PC-3 (cell line): ENCODE data around the gene LTB. TPM values are rescaled to one million over a fixed set of nuclear protein-coding genes. Genes with fewer than 3 reads are reported as not detected.

Experiments used
- ATAC-seq: fragments of 200-7000 bp; cut with Tn5 transposase; 2 replicates; pipeline ENCODE4 v1.9.1; 2020; ENCODE audit warnings: mild to moderate bottlenecking, moderate library complexity
- BruUV-seq: library from RNA; stranded (reverse); fragments of 400-500 nt; replicated peaks from 2 replicates; lab custom pipeline; 2021; lab: Mats Ljungman, UMichigan
- CTCF ChIA-PET: fragments of 300-600 bp; sonication (Branson Sonifier 250); formaldehyde crosslinking; loops from one replicate; lab custom pipeline; 2022; ENCODE audit warnings: antibody characterized with exemption; lab: Charles Lee
- POLR2A ChIA-PET: fragments of 300-600 bp; sonication (Branson Sonifier 250); formaldehyde crosslinking; loops from one replicate; lab custom pipeline; 2022; ENCODE audit warnings: antibody characterized with exemption; ENCODE audit not compliant: unreplicated experiment; lab: Charles Lee
- DNase-seq: peaks from one replicate; pipeline ENCODE4 v3.0.0-alpha.2; 2015
- H2AFZ ChIP-seq: fragments of 300-600 bp; sonication (generic); 2 replicates; pipeline ENCODE4 v1.6.0; 2016; ENCODE audit warnings: antibody characterized with exemption, low read length
- H3F3A ChIP-seq: fragments of 300-600 bp; sonication (generic); one replicate; pipeline ENCODE4 v1.6.0; 2017; ENCODE audit warnings: antibody characterized with exemption, low read length, control low read depth, mild to moderate bottlenecking; ENCODE audit not compliant: unreplicated experiment
- H3K27ac ChIP-seq: fragments of 300-600 bp; sonication (generic); 2 replicates; pipeline ENCODE4 v1.5.1; 2016; ENCODE audit warnings: mild to moderate bottlenecking, low read length
- H3K27me3 ChIP-seq: fragments of 300-600 bp; sonication (generic); 2 replicates; pipeline ENCODE4 v1.6.1; 2016; ENCODE audit warnings: low read length, mixed read lengths
- H3K36me3 ChIP-seq: fragments of 300-600 bp; sonication (generic); 2 replicates; pipeline ENCODE4 v1.6.1; 2016; ENCODE audit warnings: low read depth, mixed run types, low read length, mixed read lengths
- H3K4me1 ChIP-seq: fragments of 300-600 bp; sonication (generic); 2 replicates; pipeline ENCODE4 v1.5.1; 2016; ENCODE audit warnings: low read length; ENCODE audit not compliant: insufficient read depth
- H3K4me2 ChIP-seq: fragments of 300-600 bp; sonication (generic); 2 replicates; pipeline ENCODE4 v1.6.0; 2016; ENCODE audit warnings: low read length
- H3K4me3 ChIP-seq: fragments of 300-600 bp; sonication (generic); 2 replicates; pipeline ENCODE4 v1.5.1; 2016; ENCODE audit warnings: mild to moderate bottlenecking, low read length, mixed read lengths
- H3K79me2 ChIP-seq: fragments of 300-600 bp; sonication (generic); 2 replicates; pipeline ENCODE4 v1.6.1; 2017; ENCODE audit warnings: low read length, mixed read lengths
- H3K9ac ChIP-seq: fragments of 300-600 bp; sonication (generic); 2 replicates; pipeline ENCODE4 v1.6.0; 2016; ENCODE audit warnings: mild to moderate bottlenecking, low read length
- H3K9me2 ChIP-seq: fragments of 300-600 bp; sonication (generic); replicated peaks from 2 replicates; pipeline ENCODE4 v1.6.1; 2016; ENCODE audit warnings: mixed run types, low read length, mixed read lengths
- H3K9me3 ChIP-seq: fragments of 300-600 bp; sonication (generic); 2 replicates; pipeline ENCODE4 v1.6.1; 2016; ENCODE audit warnings: low read length, mixed read lengths
- H4K20me1 ChIP-seq: fragments of 300-600 bp; sonication (generic); 2 replicates; pipeline ENCODE4 v1.6.1; 2016; ENCODE audit warnings: low read length, mixed read lengths
- EZH2 ChIP-seq: fragments of 300-600 bp; sonication (generic); IDR thresholded peaks from one replicate; pipeline ENCODE4 v1.6.1; 2017; ENCODE audit warnings: antibody characterized with exemption, mild to moderate bottlenecking, low read length; ENCODE audit not compliant: unreplicated experiment
- EZH2phosphoT487 ChIP-seq: fragments of 300-600 bp; sonication (generic); IDR thresholded peaks from 2 replicates; pipeline ENCODE4 v1.6.1; 2018; ENCODE audit warnings: mild to moderate bottlenecking, antibody characterized with exemption, low read length, borderline replicate concordance
- intact Hi-C: fragments of 100-400 bp; cut with micrococcal nuclease; formaldehyde crosslinking; loops from 2 replicates; pipeline ENCODE4 v1.9.0; 2023
- total RNA-seq: library from RNA; depleted of rRNA; stranded (reverse); fragments of >200 nt; gene quantifications from 2 replicates; pipeline ENCODE4 v1.2.3, GENCODE V29; 2014
- TF ChIP-seq, protein P1 (sequence below): fragments of 300-600 bp; sonication (generic); conservative IDR thresholded peaks from 2 replicates; pipeline ENCODE4 v1.5.1; 2017; ENCODE audit warnings: antibody characterized with exemption, low read depth, mild to moderate bottlenecking, low read length

LTB gene
- total RNA-seq, 1 experiment from 2014 or later = 1.5 TPM

DNA sequence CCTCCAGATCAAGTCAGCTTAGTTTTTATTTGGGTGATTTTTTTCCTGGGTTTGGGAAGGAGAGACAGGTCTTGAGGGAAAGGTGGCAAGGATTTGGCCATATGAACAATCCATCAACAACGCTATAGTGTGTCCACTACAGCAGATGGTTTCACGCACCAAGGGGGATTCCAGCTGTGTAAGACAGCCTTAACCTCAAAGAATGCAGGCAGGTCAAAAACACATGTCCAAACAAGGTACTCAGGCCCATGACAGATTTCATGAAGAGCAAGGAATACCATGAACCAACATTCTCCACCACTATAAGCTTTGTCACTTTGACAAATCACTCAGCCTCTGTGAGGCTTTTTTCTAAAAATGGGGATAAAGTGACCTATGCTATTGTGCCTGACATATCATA lies 34.8 kb upstream of the LTB start:
- no peaks in the 10 kb centered on the region for H3F3A ChIP-seq
- no peak overlapping the region for H2AFZ ChIP-seq
- DNase-seq (no peak), ATAC-seq (no peak)
- no peaks in the 10 kb centered on the region for H3K36me3 ChIP-seq
- H3K9ac ChIP-seq = no peak overlapping the region
- peaks cover 14% of the 10 kb centered on the region for H3K79me2 ChIP-seq
- no peak overlapping the region for H3K4me3 ChIP-seq
- H3K9me2 ChIP-seq = no peaks in the 10 kb centered on the region
- peaks cover 4% of the 10 kb centered on the region for H4K20me1 ChIP-seq
- peaks cover 6% of the 10 kb centered on the region for H3K4me1 ChIP-seq
- ChIA-PET CTCF (no interaction called here), POLR2A (no interaction called here)
- H3K4me2 ChIP-seq = no peak overlapping the region
- no peaks in the 10 kb centered on the region for H3K27me3 ChIP-seq
- no peak overlapping the region for H3K27ac ChIP-seq
- intact Hi-C loops = no loop called here
- no TSS peak for BruUV-seq
- no peaks in the 10 kb centered on the region for H3K9me3 ChIP-seq
- TF ChIP-seq EZH2phosphoT487 = no peak
- TF ChIP-seq, protein P1, sequence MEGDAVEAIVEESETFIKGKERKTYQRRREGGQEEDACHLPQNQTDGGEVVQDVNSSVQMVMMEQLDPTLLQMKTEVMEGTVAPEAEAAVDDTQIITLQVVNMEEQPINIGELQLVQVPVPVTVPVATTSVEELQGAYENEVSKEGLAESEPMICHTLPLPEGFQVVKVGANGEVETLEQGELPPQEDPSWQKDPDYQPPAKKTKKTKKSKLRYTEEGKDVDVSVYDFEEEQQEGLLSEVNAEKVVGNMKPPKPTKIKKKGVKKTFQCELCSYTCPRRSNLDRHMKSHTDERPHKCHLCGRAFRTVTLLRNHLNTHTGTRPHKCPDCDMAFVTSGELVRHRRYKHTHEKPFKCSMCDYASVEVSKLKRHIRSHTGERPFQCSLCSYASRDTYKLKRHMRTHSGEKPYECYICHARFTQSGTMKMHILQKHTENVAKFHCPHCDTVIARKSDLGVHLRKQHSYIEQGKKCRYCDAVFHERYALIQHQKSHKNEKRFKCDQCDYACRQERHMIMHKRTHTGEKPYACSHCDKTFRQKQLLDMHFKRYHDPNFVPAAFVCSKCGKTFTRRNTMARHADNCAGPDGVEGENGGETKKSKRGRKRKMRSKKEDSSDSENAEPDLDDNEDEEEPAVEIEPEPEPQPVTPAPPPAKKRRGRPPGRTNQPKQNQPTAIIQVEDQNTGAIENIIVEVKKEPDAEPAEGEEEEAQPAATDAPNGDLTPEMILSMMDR = no peak
- TF ChIP-seq EZH2 = no peak

DNA sequence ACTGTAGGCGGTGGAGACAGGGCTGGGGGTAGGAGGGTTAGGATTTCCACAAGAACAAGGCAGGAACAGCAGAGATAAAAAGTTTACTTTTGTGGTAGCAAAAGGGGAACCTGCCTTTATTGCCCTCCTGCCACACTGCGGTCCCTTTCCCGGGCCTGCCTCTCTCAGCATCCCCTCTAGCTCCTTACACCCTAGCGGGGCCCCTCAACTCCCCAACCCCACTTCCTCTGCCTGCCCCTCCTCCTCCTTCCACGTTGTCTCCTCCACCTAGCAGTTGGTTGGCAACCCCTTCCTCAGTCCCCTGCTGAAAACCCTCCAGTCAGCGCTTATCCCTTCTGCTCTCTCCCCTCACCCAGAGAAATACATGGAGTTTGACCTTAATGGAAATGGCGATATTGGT lies 33.5 kb upstream of the LTB start:
- no peak for ATAC-seq
- CTCF ChIA-PET = no interaction called here
- POLR2A ChIA-PET = no interaction called here

More for the DNA sequence above, 33.5 kb upstream of the LTB start:
- Histone ChIP-seq H3K9me2 (no peaks in the 10 kb centered on the region), H2AFZ (no peak overlapping the region), H3K27me3 (no peaks in the 10 kb centered on the region), H3K4me1 (0 out of 2 replicates have a peak, but pooled peaks cover 3% of the 10 kb centered on the region), H3K79me2 (peaks cover 2% of the 10 kb centered on the region), H4K20me1 (no peaks in the 10 kb centered on the region), H3K9me3 (no peaks in the 10 kb centered on the region), H3K4me2 (no peak overlapping the region), H3K36me3 (no peaks in the 10 kb centered on the region), H3K9ac (no peak overlapping the region), H3K4me3 (no peak overlapping the region), H3F3A (no peaks in the 10 kb centered on the region), H3K27ac (no peak overlapping the region)
- DNase-seq = no peak
- no TSS peak for BruUV-seq
- TF ChIP-seq, protein P1 = no peak
- intact Hi-C loops = no loop called here
